ENCODE data around the gene IL5. TPM values are rescaled to one million over a fixed set of nuclear protein-coding genes. Genes with fewer than 3 reads are reported as not detected.

The IL5 gene
- total and polyA plus RNA-seq, 5 donors from 2014 or later = not detected

Other genes with a start within 250 kb of the IL5 start
- gene SLC22A4, start 249.1 kb downstream of the IL5 start, total RNA-seq = not detected
- gene SLC22A4, start 249.1 kb downstream of the IL5 start, polyA plus RNA-seq = not detected
- gene SLC22A5, start 173.8 kb downstream of the IL5 start, total RNA-seq = 2.5 TPM
- gene SLC22A5, start 173.8 kb downstream of the IL5 start, polyA plus RNA-seq = 1 to 10 TPM in 3 of 4 donors, under 1 TPM in 1; 0.54 to 3.2 (median 1.7) TPM
- 924 TPM for gene IRF1, start 52.7 kb downstream of the IL5 start, total RNA-seq
- 100 to 1,000 TPM; 160 to 202 (median 190) TPM for gene IRF1, start 52.7 kb downstream of the IL5 start, polyA plus RNA-seq
- gene RAD50, start 13.5 kb upstream of the IL5 start, total RNA-seq = 17.8 TPM
- 10 to 100 TPM; 10.8 to 14.2 (median 12.8) TPM for gene RAD50, start 13.5 kb upstream of the IL5 start, polyA plus RNA-seq
- gene IL13, start 114.7 kb upstream of the IL5 start, total RNA-seq = 0.84 TPM
- not detected for gene IL13, start 114.7 kb upstream of the IL5 start, polyA plus RNA-seq
- 2.1 TPM for gene IL4, start 130.5 kb upstream of the IL5 start, total RNA-seq
- 1 to 10 TPM in 1 of 4 donors, not detected in 3; 1.6 TPM for gene IL4, start 130.5 kb upstream of the IL5 start, polyA plus RNA-seq
- gene KIF3A, start 194.0 kb upstream of the IL5 start, total RNA-seq = 12.5 TPM
- 10 to 100 TPM in 3 of 4 donors, 1 to 10 TPM in 1; 9.9 to 13.2 (median 11.6) TPM for gene KIF3A, start 194.0 kb upstream of the IL5 start, polyA plus RNA-seq
- gene CCNI2, start 203.9 kb upstream of the IL5 start, total RNA-seq = 9.2 TPM
- 1 to 10 TPM; 2.1 to 2.8 (median 2.6) TPM for gene CCNI2, start 203.9 kb upstream of the IL5 start, polyA plus RNA-seq
- 12.4 TPM for gene SEPTIN8, start 233.7 kb upstream of the IL5 start, total RNA-seq
- 1 to 10 TPM in 2 of 4 donors, under 1 TPM in 2; 0.46 to 1.5 (median 0.99) TPM for gene SEPTIN8, start 233.7 kb upstream of the IL5 start, polyA plus RNA-seq